ENCODE results near the gene RAD17.

GRCh38 chr5:69369340-69370121 lies at the start of gene RAD17, which contains the start of the genes AK6 and TAF9:
- TF ChIP-seq EP300 (IDR thresholded peaks at IDR 0.05; ENCODE audit: borderline replicate concordance) (peak; percentile 31; the same call in 1 of the 2 replicates), CEBPB (IDR thresholded peaks at IDR 0.05) (no peak), REST (IDR thresholded peaks at IDR 0.05; ENCODE audit: low read depth) (no peak)

Measured in Ishikawa (cell line).